IPS DF 4.7 (cell line): ENCODE results near the gene CPNE7.
"Not testable (repeated sequence)": the region's sequence is repeated elsewhere in the genome, so short reads cannot be mapped to it uniquely, and the experiment has no call there.

Experiments used
- DNase-seq: peaks from one replicate; pipeline ENCODE4 v3.0.0-alpha.2; 2013; ENCODE audit warnings: low spot score; ENCODE audit errors: extremely low read depth

CPNE7 gene

DNA sequence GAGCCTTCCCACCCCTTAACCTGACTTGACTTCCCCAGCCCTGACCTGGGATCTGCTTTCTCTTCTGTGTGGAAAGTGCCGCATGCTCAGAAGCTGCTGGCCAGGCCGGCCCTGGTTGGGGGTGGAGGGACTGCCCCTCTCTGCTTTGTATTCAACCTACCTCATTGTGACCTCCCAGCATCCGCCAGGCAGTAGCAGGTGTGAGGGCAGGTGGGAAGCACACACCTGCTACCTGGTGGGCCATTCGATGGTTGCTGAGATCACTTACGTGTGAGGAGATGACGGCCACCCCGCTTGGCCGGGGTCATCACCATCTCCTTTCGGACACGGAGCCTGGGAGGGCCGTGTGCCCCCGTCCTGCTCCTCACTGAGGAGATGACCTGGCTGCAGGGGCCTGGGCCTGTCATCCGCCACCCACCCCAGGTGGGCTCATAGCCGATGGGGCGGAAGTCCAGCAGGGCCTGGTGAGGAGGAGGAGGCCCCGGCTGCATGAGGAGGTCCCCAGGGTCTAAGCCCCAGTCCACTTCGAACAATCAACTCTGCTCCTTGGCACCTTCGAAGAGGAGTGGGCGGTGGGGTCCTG is 7.1 kb downstream of the CPNE7 start:
- DNase-seq = no peak

GRCh38 chr16:89583197-89583894 is 7.8 kb downstream of the CPNE7 start:
- no peak for DNase-seq

GRCh38 chr16:89583895-89584644 is 8.5 kb downstream of the CPNE7 start:
- DNase-seq = no peak

- no peak for DNase-seq
Measured at GRCh38 chr16:89584768-89585549, 9.4 kb downstream of the CPNE7 start.

GRCh38 chr16:89586218-89586617 is 10.7 kb downstream of the CPNE7 start:
- DNase-seq = no peak

DNA sequence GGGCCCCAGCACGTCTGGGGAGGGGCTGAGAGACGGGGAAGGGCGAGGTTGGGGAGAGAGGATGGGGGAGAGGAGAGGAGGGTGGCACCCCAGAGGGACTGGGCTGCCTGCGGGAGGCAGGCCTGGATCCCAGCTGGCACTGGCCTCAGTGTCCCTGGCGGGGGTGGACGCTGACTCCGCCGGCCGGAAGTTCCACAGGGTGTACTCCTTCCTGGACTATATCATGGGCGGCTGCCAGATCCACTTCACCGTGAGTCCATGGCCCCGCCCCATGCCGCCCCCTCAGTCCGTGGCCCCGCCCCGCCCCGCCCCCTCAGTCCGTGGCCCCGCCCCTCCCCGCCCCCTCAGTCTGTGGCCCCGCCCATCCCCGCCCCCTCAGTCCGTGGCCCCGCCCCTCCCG is 11.3 kb downstream of the CPNE7 start:
- DNase-seq = no peak

DNA sequence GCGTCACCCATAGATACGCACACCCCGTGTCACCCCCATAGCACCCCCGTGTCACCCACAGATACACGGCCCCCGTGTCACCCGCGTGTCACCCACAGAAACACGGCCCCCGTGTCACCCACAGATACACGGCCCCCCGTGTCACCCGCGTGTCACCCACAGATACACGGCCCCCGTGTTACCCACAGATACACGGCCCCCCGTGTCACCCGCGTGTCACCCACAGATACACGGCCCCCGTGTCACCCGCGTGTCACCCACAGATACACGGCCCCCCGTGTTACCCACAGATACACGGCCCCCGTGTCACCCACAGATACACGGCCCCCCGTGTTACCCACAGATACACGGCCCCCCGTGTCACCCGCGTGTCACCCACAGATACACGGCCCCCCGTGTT is 12.1 kb downstream of the CPNE7 start:
- DNase-seq = not testable (repeated sequence)

GRCh38 chr16:89588413-89589109 is 13.0 kb downstream of the CPNE7 start:
- DNase-seq = no peak

DNA sequence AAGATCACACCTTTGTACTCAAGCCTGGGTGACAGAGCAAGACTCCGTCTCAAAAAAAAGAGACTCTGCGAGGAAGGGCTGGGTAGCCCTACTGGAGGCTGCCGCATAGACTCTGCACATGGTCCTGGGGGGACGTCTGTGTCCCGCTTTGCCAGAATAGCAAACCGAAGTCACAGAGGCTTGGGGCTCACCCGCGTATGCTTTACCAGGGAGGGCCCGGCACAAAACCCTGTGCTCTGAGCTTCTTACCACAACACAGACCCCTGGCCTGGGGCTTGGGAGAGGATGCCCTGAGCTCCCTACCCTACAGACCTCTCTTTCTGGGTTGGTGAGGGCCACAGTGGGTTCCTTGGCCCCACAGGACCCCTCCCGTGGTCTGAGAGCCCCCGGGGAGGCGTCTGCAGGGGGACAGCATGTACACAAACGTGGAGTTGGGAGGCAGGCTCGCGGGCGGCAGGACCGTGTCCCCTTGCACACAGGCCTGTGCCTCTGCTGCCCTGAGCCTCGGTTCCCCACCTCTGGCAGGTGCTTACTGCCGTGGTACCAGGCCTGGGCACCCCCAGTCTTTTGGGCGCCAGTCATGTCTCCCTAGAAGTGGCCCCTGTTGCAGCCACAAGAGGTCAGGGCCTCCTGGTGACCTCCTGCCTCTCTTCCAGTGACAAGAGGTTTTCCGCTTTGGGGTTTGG is 13.8 kb downstream of the CPNE7 start:
- no peak for DNase-seq

DNA sequence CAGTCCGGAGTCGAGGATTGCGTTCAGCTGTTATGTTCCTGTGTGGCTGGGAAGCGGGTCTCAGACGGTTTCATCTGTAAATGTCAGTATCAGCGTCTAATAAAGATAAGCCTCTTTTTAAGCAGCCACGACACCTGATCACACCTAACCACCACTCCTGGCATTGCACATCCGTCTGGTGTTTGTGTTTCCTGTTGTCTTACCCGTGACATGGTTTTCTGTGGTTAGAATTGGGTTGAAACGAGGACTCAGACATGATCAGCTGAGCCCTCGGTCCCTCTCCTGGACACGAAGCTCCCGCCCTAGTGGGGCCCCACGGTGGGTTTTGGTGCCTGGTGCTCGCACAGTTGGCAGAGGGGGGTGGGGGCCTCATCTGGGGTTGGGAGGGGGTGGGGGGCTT is 18.3 kb downstream of the CPNE7 start:
- DNase-seq = no peak

DNA sequence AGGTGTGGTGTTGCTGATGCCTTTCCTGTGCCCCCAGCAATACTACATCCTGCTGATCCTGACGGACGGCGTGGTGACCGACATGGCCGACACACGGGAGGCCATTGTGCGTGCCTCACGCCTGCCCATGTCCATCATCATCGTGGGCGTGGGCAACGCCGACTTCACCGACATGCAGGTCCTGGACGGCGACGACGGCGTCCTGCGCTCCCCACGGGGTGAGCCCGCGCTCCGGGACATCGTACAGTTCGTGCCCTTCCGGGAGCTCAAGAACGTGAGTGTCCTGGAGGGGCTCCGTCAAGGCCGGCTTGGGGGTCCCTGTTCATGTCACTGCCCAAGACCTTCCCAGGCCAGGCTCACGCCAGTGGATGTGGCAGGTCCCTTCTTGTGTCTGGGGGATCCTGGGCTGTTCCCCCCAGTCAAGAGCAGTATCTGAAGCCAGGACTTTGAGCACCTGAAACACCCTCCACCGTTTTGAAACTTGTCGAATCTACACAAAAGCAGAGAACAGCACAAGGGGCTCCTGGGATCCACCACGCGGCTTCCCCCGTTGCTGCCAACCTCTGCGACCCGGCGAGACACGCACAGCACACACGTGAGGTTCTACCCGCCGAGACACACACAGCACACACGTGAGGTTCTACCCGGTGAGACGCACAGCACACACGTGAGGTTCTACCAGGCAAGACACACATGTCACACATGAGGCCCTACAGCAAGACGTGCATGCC is 19.9 kb downstream of the CPNE7 start:
- DNase-seq = no peak

DNA sequence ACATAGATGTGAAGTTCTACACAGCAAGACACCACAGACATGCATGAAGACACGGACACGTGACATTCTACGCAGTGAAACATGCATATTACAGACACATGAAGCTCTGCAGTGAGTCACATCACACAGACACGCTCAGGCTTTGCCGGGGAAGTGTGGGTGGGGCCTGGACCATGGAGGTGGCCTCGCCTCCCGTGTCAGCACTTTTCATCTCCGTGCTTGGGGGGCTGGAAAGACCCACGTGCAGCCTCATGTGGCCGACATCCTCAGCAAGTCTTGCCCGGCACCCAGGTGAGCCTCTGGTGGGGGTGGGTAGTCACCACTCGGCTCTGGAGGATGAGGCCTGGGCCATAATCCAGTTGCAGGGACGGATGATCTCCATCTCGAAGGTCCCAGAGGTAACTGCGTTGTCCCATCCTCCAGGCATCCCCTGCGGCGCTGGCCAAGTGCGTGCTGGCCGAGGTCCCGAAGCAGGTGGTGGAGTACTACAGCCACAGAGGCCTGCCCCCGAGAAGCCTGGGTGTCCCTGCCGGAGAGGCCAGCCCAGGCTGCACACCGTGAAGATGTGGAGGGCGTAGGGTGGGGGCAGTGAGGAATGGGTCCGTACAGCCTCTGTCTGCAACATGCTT is 20.6 kb downstream of the CPNE7 start:
- no peak for DNase-seq

DNA sequence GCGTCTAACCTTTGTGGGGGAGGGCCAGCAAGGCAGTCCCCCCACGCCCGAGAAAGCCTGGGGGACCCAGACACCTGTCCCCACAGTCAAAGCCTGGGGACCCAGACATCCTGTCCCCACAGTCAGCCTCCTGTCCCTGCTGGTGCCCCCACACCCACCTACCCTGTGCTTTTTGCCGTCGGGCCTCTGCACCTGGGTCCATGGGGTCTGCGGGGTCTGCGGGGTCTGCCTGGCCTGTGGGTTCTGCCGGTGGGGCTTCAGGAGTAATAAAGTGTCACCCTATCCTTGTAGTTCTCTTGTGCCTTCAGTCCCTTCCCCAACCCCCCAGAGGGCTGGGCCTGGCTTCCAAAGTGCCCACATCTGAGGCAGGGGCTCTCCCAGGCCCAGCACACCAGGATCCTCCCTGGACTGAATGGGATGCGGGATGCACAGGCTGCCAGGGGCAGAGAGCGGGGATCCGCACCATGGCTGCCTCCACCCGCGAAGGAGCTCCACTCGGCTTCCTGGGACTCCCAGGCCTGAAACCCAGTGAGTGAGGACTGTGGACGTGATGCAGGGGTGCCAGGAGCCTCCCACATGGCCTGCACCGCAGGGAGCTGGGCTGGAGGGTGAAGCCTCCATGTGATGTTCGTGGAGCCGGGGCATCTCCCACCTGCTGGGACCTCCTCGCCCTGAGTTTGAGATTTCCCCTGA is 21.5 kb downstream of the CPNE7 start:
- no peak for DNase-seq

DNA sequence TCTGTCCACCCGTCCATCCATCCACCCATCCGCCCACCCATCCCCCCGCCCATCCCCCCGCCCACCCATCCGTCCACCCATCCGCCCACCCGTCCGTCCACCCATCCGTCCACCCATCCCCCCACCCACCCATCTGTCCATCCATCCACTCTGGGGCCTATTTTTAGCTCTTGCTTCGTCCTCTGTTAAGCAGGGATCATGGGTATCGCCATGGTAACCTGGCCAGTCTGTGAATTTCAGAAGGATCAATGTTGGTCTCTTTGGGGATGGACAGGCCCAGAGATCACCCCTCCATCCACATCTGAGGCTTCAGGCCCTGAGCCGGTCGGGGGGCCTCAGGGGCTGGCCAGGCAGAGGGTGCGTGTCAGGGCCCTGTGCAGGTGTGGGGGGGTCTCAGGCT is 22.6 kb downstream of the CPNE7 start:
- no peak for DNase-seq

DNA sequence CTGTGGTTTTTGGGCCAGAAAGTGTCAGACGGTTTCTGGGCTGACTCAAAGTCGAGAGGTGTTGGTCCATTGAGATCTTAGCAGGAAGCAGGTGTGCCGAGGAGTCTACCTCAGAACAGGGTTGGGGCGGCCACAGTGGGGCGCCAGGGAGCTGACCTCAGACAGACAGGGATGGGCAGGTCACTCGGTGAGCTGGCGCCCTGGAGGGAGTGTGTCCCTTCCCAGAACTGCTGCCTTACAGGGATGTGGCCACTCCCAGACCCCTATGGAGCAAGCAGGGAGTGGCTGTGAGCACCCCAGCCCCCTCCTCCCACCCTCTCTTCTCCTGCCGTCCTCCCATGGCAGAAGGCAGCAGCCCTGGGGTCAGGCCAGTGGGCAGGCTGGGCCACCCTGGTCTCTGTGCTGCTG is 23.9 kb downstream of the CPNE7 start:
- DNase-seq = no peak

DNA sequence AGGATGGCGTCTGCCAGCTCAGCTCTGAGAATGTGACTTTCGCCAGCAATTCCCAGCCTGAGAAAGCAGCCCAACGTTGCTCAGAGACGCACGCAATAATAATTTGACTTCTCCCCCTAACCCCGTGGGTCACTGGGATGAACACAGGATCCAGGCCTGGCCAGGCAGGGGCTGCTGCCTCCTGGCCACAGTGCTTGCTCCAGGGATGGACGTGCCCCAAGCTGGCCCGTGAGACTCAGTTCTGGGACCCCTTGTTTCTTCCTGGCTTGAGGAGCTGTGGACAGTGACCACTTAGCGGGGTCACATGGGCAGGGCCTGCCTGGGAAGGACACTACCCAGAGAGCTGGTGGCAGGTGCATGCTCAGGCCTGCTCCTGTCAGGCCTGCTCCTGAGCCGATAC is 24.3 kb downstream of the CPNE7 start:
- DNase-seq = no peak

DNA sequence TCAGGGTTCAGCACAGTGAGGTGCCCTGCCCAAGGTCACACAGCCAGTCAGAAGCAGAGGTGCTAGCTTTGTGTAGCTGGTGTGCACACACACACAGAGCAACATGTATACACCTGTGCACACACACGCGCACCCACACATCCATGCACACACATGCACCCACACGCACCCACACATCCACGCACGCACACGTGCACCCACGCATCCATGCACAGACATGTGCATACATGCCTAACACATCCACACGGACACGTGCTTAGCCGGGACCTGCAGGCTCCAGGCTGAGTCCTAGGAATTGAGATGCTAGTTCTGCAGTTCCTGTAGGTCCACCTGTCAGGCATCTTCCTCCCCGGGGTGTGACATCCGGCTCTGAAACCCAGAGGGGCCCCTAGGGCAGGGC is 24.9 kb downstream of the CPNE7 start:
- DNase-seq = no peak

DNA sequence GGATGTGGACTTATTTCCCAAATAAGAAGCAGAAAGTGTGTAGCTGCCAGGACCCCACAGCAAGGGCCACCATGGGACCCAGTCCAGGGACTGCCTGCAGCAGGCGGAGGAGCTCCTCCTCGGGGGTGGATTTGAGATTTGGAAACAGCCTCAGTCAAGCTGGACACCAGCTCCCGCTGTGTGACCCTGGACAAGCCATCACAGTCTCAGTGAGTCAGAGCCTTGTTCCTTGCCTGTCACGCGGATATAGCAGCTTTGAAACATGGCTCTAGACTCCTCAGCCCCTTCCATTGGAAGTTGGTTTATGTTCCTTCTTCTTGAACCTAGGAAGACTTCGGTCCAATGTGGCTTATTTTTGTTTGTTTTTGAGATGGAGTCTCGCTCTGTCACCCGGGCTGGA is 25.4 kb downstream of the CPNE7 start:
- DNase-seq = no peak

DNA sequence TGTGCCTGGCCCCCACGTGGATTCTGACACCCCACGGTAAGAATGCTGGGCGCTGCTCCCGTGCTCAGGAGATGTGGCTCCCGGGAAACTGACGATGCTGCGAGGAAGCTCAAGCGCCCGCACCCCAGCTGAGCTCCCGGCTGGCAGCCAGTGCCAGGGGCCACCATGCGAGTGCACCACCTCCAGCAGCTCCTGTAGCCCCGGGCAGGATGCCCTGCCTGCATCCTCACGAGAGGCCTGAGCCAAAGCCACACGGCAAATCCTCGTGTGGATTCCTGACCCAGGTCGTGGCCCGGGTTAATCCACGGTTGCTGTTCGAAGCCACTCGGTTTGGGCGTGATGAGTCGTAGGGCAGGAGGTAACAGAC is 26.3 kb downstream of the CPNE7 start:
- DNase-seq = no peak
